OCI-LY7 (cell line): ENCODE results near the gene EDEM1.

Experiments used
- CTCF ChIP-seq: fragments of 200-600 bp; sonication (generic); conservative IDR thresholded peaks from 2 replicates; pipeline ENCODE4 v1.5.1; 2014; ENCODE audit warnings: mild to moderate bottlenecking, antibody characterized with exemption, low read length, moderate library complexity, mixed read lengths
- EZH2phosphoT487 ChIP-seq: fragments of 200-600 bp; sonication (generic); IDR thresholded peaks from 2 replicates; pipeline ENCODE4 v1.6.1; 2018; ENCODE audit warnings: low read depth, borderline replicate concordance, mild to moderate bottlenecking, mixed run types, antibody characterized with exemption, low read length, moderate library complexity, mixed read lengths

GRCh38 chr3:5160940-5161858, 26.3 kb upstream of the EDEM1 start:
- TF ChIP-seq CTCF (no peak), EZH2phosphoT487 (no peak)
